A673 (cell line): ENCODE results near the gene SLC2A4. TPM values are rescaled to one million over a fixed set of nuclear protein-coding genes. Genes with fewer than 3 reads are reported as not detected.

Experiments
- BruUV-seq: library from RNA; stranded (reverse); fragments of 400-500 nt; replicated peaks from 2 replicates; lab custom pipeline; 2021; lab: Mats Ljungman, UMichigan
- CTCF ChIA-PET: fragments of 300-600 bp; sonication (Branson Sonifier 250); formaldehyde crosslinking; loops from one replicate; lab custom pipeline; 2022; ENCODE audit warnings: antibody characterized with exemption; lab: Charles Lee
- POLR2A ChIA-PET: fragments of 300-600 bp; sonication (Branson Sonifier 250); formaldehyde crosslinking; loops from one replicate; lab custom pipeline; 2022; ENCODE audit warnings: antibody characterized with exemption; ENCODE audit not compliant: low non-redundant PET; lab: Charles Lee
- DNase-seq: peaks from one replicate; pipeline ENCODE4 v3.0.0-alpha.2; 2015; ENCODE audit warnings: low spot score
- H3K27ac ChIP-seq: fragments of 200-600 bp; sonication (generic); 2 replicates; pipeline ENCODE4 v1.5.1; 2016; ENCODE audit warnings: mixed run types, low read depth, mild to moderate bottlenecking, mixed read lengths, antibody characterized with exemption, low read length; ENCODE audit not compliant: poor library complexity, severe bottlenecking
- H3K27me3 ChIP-seq: fragments of 200-600 bp; sonication (generic); replicated peaks from 2 replicates; pipeline ENCODE4 v1.6.1; 2017; ENCODE audit warnings: mixed run types, low read depth, mild to moderate bottlenecking, mixed read lengths, antibody characterized with exemption, low read length; ENCODE audit not compliant: insufficient read depth, poor library complexity
- H3K36me3 ChIP-seq: fragments of 200-600 bp; sonication (generic); 2 replicates; pipeline ENCODE4 v1.6.1; 2016; ENCODE audit warnings: mixed run types, mild to moderate bottlenecking, mixed read lengths, antibody characterized with exemption, low read length; ENCODE audit not compliant: insufficient read depth, poor library complexity, severe bottlenecking
- H3K4me1 ChIP-seq: fragments of 200-600 bp; sonication (generic); 2 replicates; pipeline ENCODE4 v1.6.1; 2017; ENCODE audit warnings: mixed run types, mild to moderate bottlenecking, mixed read lengths, antibody characterized with exemption, low read length; ENCODE audit not compliant: insufficient read depth, poor library complexity, severe bottlenecking
- H3K4me3 ChIP-seq: fragments of 200-600 bp; sonication (generic); 2 replicates; pipeline ENCODE4 v1.5.1; 2016; ENCODE audit warnings: low read depth, mixed run types, mild to moderate bottlenecking, mixed read lengths, low read length; ENCODE audit not compliant: poor library complexity, severe bottlenecking
- H3K9me3 ChIP-seq: fragments of 200-600 bp; sonication (generic); 2 replicates; pipeline ENCODE4 v1.6.1; 2016; ENCODE audit warnings: mixed run types, low read depth, mild to moderate bottlenecking, mixed read lengths, antibody characterized with exemption, low read length; ENCODE audit not compliant: poor library complexity, severe bottlenecking
- CTCF ChIP-seq: fragments of 300-800, 200-600 bp; sonication (generic); conservative IDR thresholded peaks from 2 replicates; pipeline ENCODE4 v1.5.1; 2017; ENCODE audit warnings: low read depth, mild to moderate bottlenecking, antibody characterized with exemption, low read length, moderate library complexity, mixed read lengths
- EZH2 ChIP-seq: fragments of 200-600 bp; sonication (generic); IDR thresholded peaks from 2 replicates; pipeline ENCODE4 v1.6.1; 2017; ENCODE audit warnings: borderline replicate concordance, low read depth, mild to moderate bottlenecking, mixed read lengths, antibody characterized with exemption, low read length; ENCODE audit not compliant: poor library complexity, severe bottlenecking
- intact Hi-C: fragments of 100-400 bp; cut with micrococcal nuclease; formaldehyde crosslinking; loops from one replicate; pipeline ENCODE4 v1.10.0; 2022; ENCODE audit not compliant: unreplicated experiment
- total RNA-seq: library from RNA; stranded (reverse); gene quantifications from 2 replicates; pipeline ENCODE4 v1.2.3, GENCODE V29; 2021

The SLC2A4 gene
- total RNA-seq, 1 experiment from 2014 or later: 0.67 TPM

GRCh38 chr17:7281953-7282751 is 634 bp downstream of the SLC2A4 start:
- ChIA-PET CTCF (interaction anchor here (2.4 kb wide), 1 partner anchor 14 kb away, joined by 30 read pairs; no protein-coding TSS in a partner anchor), POLR2A (interaction anchor here (0.7 kb wide), 1 partner anchor 10 kb away, joined by 21 read pairs; no protein-coding TSS in a partner anchor)
- no peaks in the 10 kb centered on the region for H3K27me3 ChIP-seq
- H3K27ac ChIP-seq: peak overlapping the region; percentile 50
- BruUV-seq: no TSS peak
- TF ChIP-seq EZH2: no peak
- no peak for TF ChIP-seq CTCF
- intact Hi-C loops: loop anchor here (1.0 kb wide), 1 partner anchor 14 kb away; no protein-coding TSS in a partner anchor
- peaks cover 18% of the 10 kb centered on the region for H3K4me1 ChIP-seq
- peak overlapping the region; percentile 55 for H3K4me3 ChIP-seq
- no peaks in the 10 kb centered on the region for H3K9me3 ChIP-seq
- no peaks in the 10 kb centered on the region for H3K36me3 ChIP-seq
- DNase-seq: no peak

GRCh38 chr17:7282752-7283321 is 1.3 kb downstream of the SLC2A4 start:
- ChIA-PET POLR2A (no interaction called here), CTCF (interaction anchor here (2.4 kb wide), 1 partner anchor 13 kb away, joined by 30 read pairs; no protein-coding TSS in a partner anchor)
- peak; percentile 39 for DNase-seq
- no peaks in the 10 kb centered on the region for H3K27me3 ChIP-seq
- no peaks in the 10 kb centered on the region for H3K9me3 ChIP-seq
- H3K4me1 ChIP-seq: peaks cover 18% of the 10 kb centered on the region
- no peak overlapping the region for H3K27ac ChIP-seq
- no TSS peak for BruUV-seq
- no peak for TF ChIP-seq EZH2
- TF ChIP-seq CTCF: no peak
- no peak overlapping the region for H3K4me3 ChIP-seq
- H3K36me3 ChIP-seq: no peaks in the 10 kb centered on the region
- intact Hi-C loops: no loop called here

DNA sequence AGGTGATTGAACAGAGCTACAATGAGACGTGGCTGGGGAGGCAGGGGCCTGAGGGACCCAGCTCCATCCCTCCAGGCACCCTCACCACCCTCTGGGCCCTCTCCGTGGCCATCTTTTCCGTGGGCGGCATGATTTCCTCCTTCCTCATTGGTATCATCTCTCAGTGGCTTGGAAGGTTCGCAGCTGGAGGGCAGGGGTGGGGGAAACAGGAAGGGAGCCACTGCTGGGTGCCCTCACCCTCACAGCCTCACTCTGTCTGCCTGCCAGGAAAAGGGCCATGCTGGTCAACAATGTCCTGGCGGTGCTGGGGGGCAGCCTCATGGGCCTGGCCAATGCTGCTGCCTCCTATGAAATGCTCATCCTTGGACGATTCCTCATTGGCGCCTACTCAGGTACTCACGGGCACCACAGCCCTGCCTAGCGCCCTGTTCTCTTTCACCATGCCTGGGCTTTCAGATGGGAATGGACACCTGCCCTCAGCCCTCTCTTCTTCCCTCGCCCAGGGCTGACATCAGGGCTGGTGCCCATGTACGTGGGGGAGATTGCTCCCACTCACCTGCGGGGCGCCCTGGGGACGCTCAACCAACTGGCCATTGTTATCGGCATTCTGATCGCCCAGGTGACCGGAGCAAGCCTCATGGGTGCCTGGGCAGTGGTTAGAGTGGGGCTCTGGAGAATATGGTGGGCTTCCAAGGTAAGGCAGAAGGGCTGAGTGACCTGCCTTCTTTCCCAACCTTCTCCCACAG is 2.1 kb downstream of the SLC2A4 start:
- intact Hi-C loops: no loop called here
- no peak overlapping the region for H3K4me3 ChIP-seq
- peaks cover 18% of the 10 kb centered on the region for H3K4me1 ChIP-seq
- no peaks in the 10 kb centered on the region for H3K9me3 ChIP-seq
- BruUV-seq: no TSS peak
- CTCF ChIA-PET: interaction anchor here (1.5 kb wide), 1 partner anchor 13 kb away, joined by 7 read pairs; no protein-coding TSS in a partner anchor
- no peaks in the 10 kb centered on the region for H3K36me3 ChIP-seq
- no peak for DNase-seq
- no peak for TF ChIP-seq EZH2
- H3K27ac ChIP-seq: no peak overlapping the region
- POLR2A ChIA-PET: no interaction called here
- no peaks in the 10 kb centered on the region for H3K27me3 ChIP-seq
